Measurements from ENCODE around the gene RPS6KB1.
"Not testable (repeated sequence)": the region's sequence is repeated elsewhere in the genome, so short reads cannot be mapped to it uniquely, and the experiment has no call there.

RPS6KB1 gene

DNA sequence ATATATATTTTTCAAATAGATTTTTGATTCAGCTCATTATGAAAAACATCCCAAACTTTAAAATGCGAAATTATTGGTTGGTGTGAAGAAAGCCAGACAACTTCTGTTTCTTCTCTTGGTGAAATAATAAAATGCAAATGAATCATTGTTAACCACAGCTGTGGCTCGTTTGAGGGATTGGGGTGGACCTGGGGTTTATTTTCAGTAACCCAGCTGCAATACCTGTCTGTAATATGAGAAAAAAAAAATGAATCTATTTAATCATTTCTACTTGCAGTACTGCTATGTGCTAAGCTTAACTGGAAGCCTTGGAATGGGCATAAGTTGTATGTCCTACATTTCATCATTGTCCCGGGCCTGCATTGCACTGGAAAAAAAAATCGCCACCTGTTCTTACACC, 54.4 kb downstream of the RPS6KB1 start:
- not testable (repeated sequence) for DNase-seq

DNA sequence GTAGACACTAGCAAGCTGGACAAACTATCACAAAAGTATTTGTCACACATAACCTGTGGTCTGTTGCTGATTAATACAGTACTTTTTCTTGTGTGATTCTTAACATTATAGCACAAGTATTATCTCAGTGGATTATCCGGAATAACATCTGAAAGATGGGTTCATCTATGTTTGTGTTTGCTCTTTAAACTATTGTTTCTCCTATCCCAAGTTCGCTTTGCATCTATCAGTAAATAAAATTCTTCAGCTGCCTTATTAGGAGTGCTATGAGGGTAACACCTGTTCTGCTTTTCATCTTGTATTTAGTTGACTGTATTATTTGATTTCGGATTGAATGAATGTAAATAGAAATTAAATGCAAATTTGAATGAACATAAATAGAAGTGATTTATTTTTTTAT, 57.1 kb downstream of the RPS6KB1 start:
- DNase-seq: no peak

GRCh38 chr17:59954856-59955255, 61.9 kb downstream of the RPS6KB1 start:
- DNase-seq: no peak

- DNase-seq: not testable (repeated sequence)
Measured at GRCh38 chr17:59959574-59959973, 66.7 kb downstream of the RPS6KB1 start.

DNA sequence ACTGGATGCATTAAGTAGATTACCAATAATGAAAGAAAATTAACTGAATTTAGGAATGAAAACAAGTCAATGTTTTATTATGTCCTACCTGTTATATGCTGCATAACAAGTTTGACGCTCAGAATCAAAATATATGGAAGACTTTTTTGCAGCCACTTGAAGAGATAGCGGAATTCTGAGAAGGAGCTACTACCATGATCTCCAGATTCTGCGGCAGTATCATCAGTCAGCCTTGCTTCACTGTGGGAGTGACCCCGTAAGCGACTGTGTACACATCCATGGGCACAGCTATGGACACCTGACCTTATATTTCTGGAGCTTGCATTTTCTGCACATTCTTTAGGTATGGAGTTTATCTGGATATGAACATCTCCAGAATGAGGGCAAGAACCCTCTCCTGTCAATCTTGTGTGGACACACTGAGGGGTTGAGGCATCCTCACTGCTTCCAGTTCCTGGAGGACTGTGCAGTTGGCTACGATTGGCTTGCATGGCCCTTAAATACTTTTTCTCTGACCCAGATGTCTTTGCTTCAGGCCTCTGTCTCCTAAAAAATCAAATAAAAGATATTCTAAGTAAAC, 69.9 kb downstream of the RPS6KB1 start:
- no peak for DNase-seq

DNA sequence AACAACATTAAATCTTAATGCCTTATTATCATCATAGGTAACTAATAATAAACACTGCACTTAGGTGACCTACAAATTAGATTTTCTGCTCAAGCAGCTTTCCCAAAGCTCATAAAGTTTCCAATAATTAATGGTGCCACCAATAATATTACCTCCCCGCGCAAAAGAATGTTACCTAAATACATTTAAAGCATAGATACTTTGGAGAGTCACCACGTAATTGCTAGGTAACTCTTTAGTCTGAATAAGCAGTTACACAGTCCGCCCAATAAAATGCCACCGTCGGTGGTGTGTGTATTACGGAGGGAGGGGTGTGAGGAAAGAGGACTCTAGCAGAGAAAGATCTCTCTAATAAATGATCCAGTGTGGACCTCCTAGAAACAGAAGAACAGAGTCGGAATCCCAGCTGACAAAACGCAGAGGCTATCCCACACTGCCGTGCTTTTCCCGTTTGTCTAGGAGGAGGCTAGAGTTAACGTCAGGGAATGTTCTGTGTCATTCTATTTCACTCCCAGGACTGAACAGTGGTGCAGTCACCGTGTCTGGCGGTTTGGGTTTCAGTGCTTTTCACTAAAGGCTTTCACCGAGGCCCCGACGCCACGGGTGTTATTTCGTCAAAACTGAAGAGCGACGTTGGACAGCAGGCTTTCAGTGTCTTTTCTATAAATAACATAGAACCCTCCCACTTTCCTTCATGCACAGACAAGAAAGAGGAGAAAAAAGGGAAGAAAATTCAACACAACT, 71.0 kb downstream of the RPS6KB1 start:
- peak; percentile 51 for DNase-seq

GRCh38 chr17:59964482-59965328, 71.8 kb downstream of the RPS6KB1 start, which contains the start of gene RNFT1:
TSS of gene RNFT1 (minus strand) at chr17:59964740. CDS start at chr17:59964663, 77 bp downstream.
- DNase-seq: peak; percentile 89

DNA sequence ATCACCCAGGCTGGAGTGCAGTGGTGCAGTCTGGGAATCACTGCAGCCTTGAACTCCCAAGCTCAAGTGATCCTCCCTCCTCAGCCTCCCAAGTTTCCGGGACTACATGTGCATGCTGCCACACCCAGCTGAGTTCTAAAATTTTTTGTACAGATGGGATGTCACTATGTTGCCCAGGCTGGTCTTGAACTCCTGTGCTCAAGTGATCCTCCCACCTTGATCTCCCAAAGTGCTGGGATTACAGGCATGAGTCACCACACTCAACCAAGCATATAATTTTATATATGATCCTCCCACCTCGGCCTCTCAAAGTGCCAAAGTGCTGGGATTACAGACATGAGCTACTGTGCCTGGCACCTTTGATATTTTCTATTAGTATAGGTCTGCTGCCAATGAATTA, 78.8 kb downstream of the RPS6KB1 start:
- DNase-seq: not testable (repeated sequence)

DNA sequence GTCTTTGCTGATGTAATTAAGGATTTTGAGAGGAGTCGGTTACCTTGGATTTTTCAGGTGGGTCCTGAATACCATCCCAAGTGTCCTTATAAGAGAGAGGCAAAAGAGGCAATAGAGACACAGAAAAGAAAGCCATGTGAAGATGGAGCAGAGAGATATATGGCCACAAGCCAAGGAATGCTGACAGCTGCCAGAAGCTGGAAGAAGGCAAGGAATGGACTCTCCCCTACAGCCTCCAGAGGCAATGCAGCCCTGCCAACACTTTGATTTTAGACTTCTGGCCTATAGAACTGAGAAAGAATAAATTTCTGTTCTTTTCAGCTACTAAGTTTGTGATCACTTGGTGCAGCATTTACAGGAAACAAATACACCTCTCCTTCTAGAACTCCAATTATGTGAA, 79.9 kb downstream of the RPS6KB1 start:
- DNase-seq: no peak

GRCh38 chr17:59973483-59973882, 80.6 kb downstream of the RPS6KB1 start:
- not testable (repeated sequence) for DNase-seq

DNA sequence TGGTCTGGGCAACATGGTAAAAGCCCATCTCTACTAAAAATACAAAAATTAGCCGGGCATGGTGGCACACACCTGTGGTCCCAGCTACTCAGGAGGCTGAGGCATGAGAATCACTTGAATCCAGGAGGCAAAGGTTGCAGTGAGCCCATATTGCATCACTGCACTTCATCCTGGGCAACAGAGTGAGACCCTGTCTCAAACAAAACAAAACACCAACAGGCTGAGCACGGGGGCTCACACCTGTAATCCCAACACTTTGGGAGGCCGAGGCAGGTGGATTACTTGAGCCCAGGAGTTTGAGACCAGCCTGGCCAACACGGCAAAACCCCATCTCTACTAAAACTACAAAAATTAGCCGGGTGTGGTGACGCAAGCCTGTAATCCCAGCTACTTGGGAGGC, 82.2 kb downstream of the RPS6KB1 start:
- not testable (repeated sequence) for DNase-seq

DNA sequence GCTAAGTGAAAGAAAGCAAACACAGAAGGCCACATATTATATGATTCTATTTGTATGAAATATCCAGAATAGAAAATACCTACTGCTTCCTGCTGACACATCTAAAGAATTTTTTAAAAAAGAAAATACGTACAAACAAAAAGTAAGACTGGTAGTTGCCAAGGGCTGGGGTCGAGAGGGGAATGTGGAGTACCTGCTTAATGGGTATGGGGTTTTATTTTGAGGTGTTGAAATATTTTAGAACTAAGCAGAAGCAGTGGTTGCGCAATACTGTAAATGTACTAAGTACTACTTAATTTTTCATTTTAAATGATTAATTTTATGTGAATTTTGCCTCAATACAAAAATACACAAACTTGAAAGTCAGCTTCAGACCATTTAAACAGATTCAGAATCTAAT, 103.7 kb downstream of the RPS6KB1 start:
- DNase-seq: not testable (repeated sequence)
